Fibroblast of lung (primary cell): Measurements from ENCODE around the gene NCF4. TPM values are rescaled to one million over a fixed set of nuclear protein-coding genes. Genes with fewer than 3 reads are reported as not detected.

Source experiments
- DNase-seq, 2 donors: peaks; one replicate each; pipeline versions ENCODE4 v3.0.0 to v3.0.0-alpha.2; 2010; ENCODE audit warnings: low read depth in 2 of 2
- H2AFZ ChIP-seq: 2 replicates; pipeline ENCODE4 v1.5.1; 2012; ENCODE audit warnings: low read length, control low read depth, inconsistent platforms
- H3K27ac ChIP-seq: 2 replicates; pipeline ENCODE4 v1.5.1; 2011; ENCODE audit warnings: low read length, control low read depth; ENCODE audit not compliant: insufficient read depth
- H3K27me3 ChIP-seq: 2 replicates; pipeline ENCODE4 v1.5.1; 2011; ENCODE audit warnings: mild to moderate bottlenecking, low read length; ENCODE audit not compliant: control insufficient read depth, insufficient read depth
- H3K36me3 ChIP-seq: 2 replicates; pipeline ENCODE4 v1.5.1; 2011; ENCODE audit warnings: low read length; ENCODE audit not compliant: control insufficient read depth, insufficient read depth
- H3K4me1 ChIP-seq: 2 replicates; pipeline ENCODE4 v1.5.1; 2011; ENCODE audit warnings: low read length; ENCODE audit not compliant: control insufficient read depth, insufficient read depth; ENCODE audit errors: extremely low read depth
- H3K4me2 ChIP-seq: 2 replicates; pipeline ENCODE4 v1.5.1; 2011; ENCODE audit warnings: low read length, control low read depth; ENCODE audit not compliant: insufficient read depth; ENCODE audit errors: extremely low read depth
- H3K4me3 ChIP-seq, 4 experiments: fragments of 200-600 bp in 1 of 4; sonication (generic) in 1 of 4; replicated peaks in 1 of 4; 2 replicates each; pipeline ENCODE4 v1.5.1; 2011 to 2016; ENCODE audit warnings: low read length in 4 of 4, low read depth in 3 of 4, mild to moderate bottlenecking in 3 of 4, control low read depth in 2 of 4, inconsistent platforms in 1 of 4, mixed read lengths in 1 of 4; ENCODE audit not compliant: insufficient read depth in 1 of 4; ENCODE audit errors: control extremely low read depth in 1 of 4
- H3K79me2 ChIP-seq: 2 replicates; pipeline ENCODE4 v1.5.1; 2012; ENCODE audit warnings: mild to moderate bottlenecking, low read length, inconsistent platforms; ENCODE audit not compliant: control insufficient read depth, insufficient read depth
- H3K9ac ChIP-seq: 2 replicates; pipeline ENCODE4 v1.5.1; 2011; ENCODE audit warnings: mild to moderate bottlenecking, low read length, control low read depth; ENCODE audit not compliant: insufficient read depth
- H3K9me3 ChIP-seq: 2 replicates; pipeline ENCODE4 v1.5.1; 2012; ENCODE audit warnings: low read depth, low read length; ENCODE audit not compliant: control insufficient read depth, insufficient read depth
- H4K20me1 ChIP-seq: 2 replicates; pipeline ENCODE4 v1.5.1; 2011; ENCODE audit warnings: low read length; ENCODE audit not compliant: control insufficient read depth, insufficient read depth; ENCODE audit errors: extremely low read depth
- CTCF ChIP-seq, 2 donors: IDR thresholded peaks in 1 of 2; conservative IDR thresholded peaks in 1 of 2; 1 replicate in 1 of 2; 2 replicates in 1 of 2; pipeline ENCODE4 v1.5.1; 2011 to 2012; ENCODE audit warnings: low read length in 2 of 2, control low read depth in 1 of 2, inconsistent platforms in 1 of 2, low read depth in 1 of 2, mild to moderate bottlenecking in 1 of 2
- EZH2 ChIP-seq: IDR thresholded peaks from 2 replicates; pipeline ENCODE4 v1.5.1; 2012; ENCODE audit warnings: low read length, control low read depth, mild to moderate bottlenecking; ENCODE audit errors: missing control alignments
- polyA plus RNA-seq, 2 donors: library from polyadenylated mRNA; depleted of rRNA in 1 of 2; stranded (reverse) in 1 of 2; unstranded in 1 of 2; fragments of >200 nt; gene quantifications; 2 replicates each; pipeline ENCODE4 v1.2.1, GENCODE V29; 2011 to 2012; ENCODE audit warnings: missing spikeins in 1 of 2
- total RNA-seq: library from RNA; depleted of rRNA; stranded (reverse); fragments of >200 nt; gene quantifications from 2 replicates; pipeline ENCODE4 v1.2.1, GENCODE V29; 2014

The NCF4 gene
- total and polyA plus RNA-seq, 2 donors (not counting 1 experiment from before 2014, with no cell fraction given), result not detected

- Histone ChIP-seq H2AFZ (no peak overlapping the region), H3K4me1 (no peaks in the 10 kb centered on the region), H3K27ac (no peak overlapping the region), H4K20me1 (no peaks in the 10 kb centered on the region), H3K9me3 (no peaks in the 10 kb centered on the region), H3K4me3 (no peak overlapping the region), H3K27me3 (peaks cover 14% of the 10 kb centered on the region), H3K79me2 (no peaks in the 10 kb centered on the region), H3K9ac (no peak overlapping the region), H3K4me2 (no peak overlapping the region), H3K36me3 (no peaks in the 10 kb centered on the region)
- no peak for DNase-seq
- TF ChIP-seq EZH2, result no peak
- TF ChIP-seq CTCF (conservative IDR thresholded peaks at IDR 0.05 in 1 of 2, IDR thresholded peaks at IDR 0.05 in 1 of 2; ENCODE audit: low read depth in 1 of 2, low read length in 2 of 2), result no peak
Measured at GRCh38 chr22:36858156-36858555, 2.6 kb upstream of the NCF4 start.

DNA sequence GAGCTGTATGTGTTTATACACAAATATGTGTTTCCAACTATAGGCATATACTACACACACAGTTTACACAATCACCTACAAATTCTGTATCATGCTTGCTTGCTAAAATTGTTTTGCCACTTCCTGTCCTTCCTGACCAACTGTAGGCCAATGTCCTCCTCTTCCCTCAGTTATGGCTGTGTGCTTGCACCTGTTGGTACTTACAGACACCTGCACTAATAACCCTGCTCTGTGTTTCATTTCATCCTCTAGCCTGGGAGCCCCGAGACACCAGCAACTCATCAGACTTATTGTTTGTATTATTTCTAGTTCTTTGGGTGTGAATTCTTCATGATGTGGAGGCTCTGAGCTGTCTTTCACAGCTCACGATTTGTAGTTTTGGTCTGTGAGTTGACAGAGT lies 1.8 kb upstream of the NCF4 start:
- Histone ChIP-seq H3K36me3 (no peaks in the 10 kb centered on the region), H3K4me2 (no peak overlapping the region), H2AFZ (no peak overlapping the region), H3K9ac (no peak overlapping the region), H3K4me1 (no peaks in the 10 kb centered on the region), H3K27ac (no peak overlapping the region), H4K20me1 (no peaks in the 10 kb centered on the region), H3K27me3 (peaks cover 14% of the 10 kb centered on the region), H3K4me3 (no peak overlapping the region), H3K79me2 (no peaks in the 10 kb centered on the region), H3K9me3 (no peaks in the 10 kb centered on the region)
- DNase-seq, result no peak
- TF ChIP-seq EZH2, result no peak
- TF ChIP-seq CTCF (conservative IDR thresholded peaks at IDR 0.05 in 1 of 2, IDR thresholded peaks at IDR 0.05 in 1 of 2; ENCODE audit: low read depth in 1 of 2, low read length in 2 of 2), result no peak

GRCh38 chr22:36860017-36860416 lies 789 bp upstream of the NCF4 start:
- DNase-seq, result no peak
- no peak overlapping the region for H3K4me3 ChIP-seq

More at GRCh38 chr22:36860017-36860416, 789 bp upstream of the NCF4 start:
- H4K20me1 ChIP-seq, result no peaks in the 10 kb centered on the region
- H3K27me3 ChIP-seq, result peaks cover 14% of the 10 kb centered on the region
- H3K9ac ChIP-seq, result no peak overlapping the region
- H3K4me2 ChIP-seq, result no peak overlapping the region
- no peaks in the 10 kb centered on the region for H3K79me2 ChIP-seq
- no peaks in the 10 kb centered on the region for H3K36me3 ChIP-seq
- TF ChIP-seq EZH2, result no peak
- TF ChIP-seq CTCF (conservative IDR thresholded peaks at IDR 0.05 in 1 of 2, IDR thresholded peaks at IDR 0.05 in 1 of 2; ENCODE audit: low read depth in 1 of 2, low read length in 2 of 2), result peak in 1 of 2 donors; percentile 4
- H3K27ac ChIP-seq, result no peak overlapping the region
- no peaks in the 10 kb centered on the region for H3K9me3 ChIP-seq
- no peaks in the 10 kb centered on the region for H3K4me1 ChIP-seq
- H2AFZ ChIP-seq, result no peak overlapping the region
